Inflammatory macrophage treated with lipopolysaccharide for 4 hours (primary cell): Measurements from ENCODE around the gene OGG1.
A peak's percentile ranks its signal among the peaks of the same experiment; 100 is the strongest.

ENCODE experiments used
- DNase-seq: peaks from one replicate; pipeline ENCODE4 v3.0.0-alpha.2; 2020

The OGG1 gene

DNA sequence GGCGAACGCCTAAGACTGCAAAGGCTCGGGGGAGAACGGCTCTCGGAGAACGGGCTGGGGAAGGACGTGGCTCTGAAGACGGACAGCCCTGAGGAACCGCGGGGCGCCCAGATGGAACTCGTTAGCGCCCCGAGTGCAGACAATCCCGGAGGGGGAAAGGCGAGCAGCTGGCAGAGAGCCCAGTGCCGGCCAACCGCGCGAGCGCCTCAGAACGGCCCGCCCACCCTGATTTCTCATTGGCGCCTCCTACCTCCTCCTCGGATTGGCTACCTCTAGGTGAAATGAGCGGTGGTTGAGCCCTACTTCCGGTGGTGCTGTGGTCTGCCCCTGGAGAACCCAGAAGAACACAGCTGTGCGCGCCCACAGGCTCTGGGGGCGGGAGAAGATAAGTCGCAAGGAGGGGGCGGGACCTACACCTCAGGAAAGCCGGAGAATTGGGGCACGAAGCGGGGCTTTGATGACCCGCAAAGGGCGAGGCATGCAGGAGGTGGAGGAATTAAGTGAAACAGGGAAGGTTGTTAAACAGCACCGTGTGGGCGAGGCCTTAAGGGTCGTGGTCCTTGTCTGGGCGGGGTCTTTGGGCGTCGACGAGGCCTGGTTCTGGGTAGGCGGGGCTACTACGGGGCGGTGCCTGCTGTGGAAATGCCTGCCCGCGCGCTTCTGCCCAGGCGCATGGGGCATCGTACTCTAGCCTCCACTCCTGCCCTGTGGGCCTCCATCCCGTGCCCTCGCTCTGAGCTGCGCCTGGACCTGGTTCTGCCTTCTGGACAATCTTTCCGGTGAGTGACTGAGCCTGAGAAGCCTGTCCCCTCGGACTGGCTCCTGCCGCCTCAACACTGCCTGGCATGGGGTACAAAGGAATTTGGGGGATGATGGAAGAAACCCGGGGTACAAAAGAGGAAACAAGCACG lies at the start of gene OGG1:
Gene OGG1 (plus strand): TSS at position 308 of the 911 bp plus-strand sequence. CDS start 335 bp downstream, at position 643.
- peak; percentile 98 for DNase-seq

DNA sequence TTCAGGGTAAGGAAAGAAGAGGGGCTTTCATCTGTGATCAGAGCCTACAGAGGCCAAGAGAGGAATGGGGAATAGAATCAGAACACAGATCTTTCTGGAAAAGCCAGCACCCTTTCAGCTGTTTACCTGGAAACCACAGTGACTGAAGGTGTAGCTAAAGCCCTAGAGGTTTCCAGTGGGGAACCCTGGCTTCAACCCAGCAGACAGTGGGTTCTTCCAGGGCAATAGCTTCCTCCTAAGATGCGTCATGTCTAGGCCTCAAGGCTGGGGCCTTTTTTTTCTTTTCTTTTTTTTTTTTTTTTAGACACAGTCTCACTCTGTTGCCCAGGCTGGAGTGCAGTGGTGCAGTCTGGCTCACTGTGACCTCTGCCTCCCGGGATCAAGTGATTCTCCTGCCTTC lies 49.2 kb upstream of the OGG1 start:
- no peak for DNase-seq

DNA sequence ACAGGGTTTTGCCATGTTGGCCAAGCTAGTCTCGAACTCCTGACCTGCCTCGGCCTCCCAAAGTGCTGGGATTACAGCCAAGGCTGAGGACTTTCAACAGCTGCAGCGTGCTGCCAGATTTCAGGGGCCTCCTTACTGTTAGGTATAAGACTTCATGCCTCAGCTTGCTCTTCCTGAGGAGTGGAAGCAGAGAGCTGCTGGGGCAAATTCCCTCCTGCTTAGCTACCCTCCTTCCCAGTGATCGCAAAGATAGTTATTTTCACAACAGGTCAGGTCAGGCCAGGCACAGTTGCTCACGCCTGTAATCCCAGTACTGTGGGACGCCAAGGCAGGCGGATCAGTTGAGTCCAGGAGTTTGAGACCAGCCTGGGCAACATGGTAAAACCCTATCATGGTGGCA lies 48.7 kb upstream of the OGG1 start:
- no peak for DNase-seq

DNA sequence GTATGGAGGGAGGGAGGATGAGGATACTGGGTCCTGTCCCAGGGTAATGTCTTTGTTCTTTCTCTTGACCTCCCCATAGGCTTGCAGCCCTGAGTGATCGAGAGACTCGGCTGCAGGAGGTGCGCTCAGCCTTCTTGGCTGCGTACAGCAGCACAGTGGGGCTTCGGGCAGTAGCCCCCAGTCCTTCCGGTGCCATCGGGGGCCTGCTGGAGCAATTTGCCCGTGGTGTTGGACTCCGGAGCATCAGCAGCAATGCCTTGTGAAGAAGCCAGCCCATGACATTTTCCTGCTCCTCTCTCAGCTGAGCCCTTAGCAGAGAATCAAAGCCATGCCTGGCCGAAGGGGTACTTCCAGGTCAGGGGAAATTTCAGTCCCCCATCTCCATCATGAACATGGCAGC lies 48.0 kb upstream of the OGG1 start:
- DNase-seq: no peak

DNA sequence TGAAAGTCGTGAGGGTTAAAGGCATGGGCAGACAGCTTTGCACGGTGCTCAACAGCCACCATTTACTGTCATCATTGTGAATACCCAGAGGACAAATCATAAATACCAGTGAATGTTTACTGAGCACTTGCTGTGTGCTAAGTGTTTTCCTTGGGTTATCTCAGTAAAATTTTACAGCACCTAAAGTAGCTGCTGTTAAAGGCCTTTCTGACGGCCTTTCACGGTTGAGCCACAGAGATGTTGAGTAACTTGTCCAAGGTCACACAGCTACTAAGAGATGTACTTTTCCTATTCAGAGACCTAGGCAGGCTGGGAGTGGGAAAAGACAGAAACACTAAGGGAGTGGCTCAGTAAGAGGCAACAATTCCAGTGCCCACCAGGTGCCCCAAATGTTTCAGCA lies 46.5 kb upstream of the OGG1 start:
- DNase-seq: no peak

DNA sequence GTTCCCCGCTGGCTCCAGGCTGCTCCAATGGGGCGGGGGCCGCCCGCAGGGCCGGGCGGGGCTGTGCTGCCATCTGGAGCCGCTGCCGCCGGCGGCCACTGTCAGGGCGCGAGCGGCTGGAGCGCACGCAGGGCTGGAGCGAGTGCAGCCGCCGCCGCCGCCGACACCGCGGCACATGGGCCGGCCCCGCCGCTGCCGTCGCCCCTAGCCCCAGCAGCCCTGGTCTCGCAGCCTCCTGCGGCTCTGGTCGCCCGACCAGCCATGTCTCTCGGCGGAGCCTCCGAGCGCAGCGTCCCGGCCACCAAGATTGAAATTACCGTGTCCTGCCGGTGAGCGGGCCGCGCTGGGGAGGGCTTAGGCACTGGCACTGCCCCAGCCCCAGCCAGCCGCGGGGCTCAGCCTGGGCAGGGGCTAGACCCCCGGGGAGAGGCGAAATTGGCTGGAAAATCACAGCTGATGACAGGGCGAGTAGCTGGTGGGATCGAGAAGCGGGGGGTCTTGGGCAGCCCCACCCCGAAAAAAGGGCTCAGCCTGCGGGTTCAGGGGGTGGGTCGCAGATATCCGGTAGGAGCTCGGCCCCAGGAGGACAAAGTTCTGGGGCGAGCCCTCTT lies 45.9 kb upstream of the OGG1 start, which contains the start of gene CPNE9:
Gene CPNE9 (plus strand): TSS at position 98 of the 611 bp plus-strand sequence. CDS start 164 bp downstream, at position 262.
- no peak for DNase-seq

DNA sequence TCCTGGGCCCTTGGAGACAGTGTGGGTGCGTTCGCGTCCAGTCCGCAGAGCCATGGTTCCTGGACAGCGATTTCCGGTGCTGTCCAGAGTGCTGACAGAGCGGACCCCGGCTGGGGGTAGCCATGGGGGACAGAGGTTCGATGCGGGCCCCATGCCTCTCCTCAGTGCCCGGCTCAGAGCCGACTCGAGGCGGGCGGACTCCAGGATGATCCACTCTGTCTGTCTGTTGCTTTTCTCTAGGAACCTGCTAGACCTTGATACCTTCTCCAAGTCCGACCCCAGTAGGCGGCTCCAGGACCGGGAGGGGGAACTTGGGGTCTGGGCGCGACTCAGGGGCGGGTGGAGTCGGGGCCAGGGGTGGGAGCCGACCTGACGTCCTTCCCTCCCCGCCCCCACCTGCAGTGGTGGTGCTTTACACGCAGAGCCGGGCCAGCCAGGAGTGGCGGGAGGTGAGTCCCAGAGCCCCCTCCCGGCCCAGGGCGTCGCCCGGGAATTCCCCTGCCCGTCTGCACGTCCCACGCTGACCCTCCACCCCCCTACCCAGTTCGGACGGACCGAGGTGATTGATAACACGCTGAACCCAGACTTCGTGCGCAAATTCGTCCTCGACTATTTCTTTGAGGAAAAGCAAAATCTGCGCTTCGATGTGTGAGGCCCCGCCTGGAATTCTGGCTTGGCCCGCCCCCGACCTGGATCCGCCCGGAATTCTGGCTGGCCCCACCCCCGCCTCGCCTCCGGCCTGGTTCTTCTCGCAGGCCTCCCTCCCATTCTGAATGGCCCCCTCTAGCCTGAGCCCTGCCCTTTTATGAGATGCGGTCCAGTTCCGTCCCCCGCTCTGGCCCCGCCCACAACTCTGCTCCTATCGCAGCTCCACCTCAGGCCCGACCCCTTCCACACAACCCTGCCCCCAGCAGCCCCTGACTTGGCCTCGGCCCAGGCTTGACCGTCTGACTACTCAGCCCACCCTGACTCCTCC lies 45.1 kb upstream of the OGG1 start:
- no peak for DNase-seq

DNA sequence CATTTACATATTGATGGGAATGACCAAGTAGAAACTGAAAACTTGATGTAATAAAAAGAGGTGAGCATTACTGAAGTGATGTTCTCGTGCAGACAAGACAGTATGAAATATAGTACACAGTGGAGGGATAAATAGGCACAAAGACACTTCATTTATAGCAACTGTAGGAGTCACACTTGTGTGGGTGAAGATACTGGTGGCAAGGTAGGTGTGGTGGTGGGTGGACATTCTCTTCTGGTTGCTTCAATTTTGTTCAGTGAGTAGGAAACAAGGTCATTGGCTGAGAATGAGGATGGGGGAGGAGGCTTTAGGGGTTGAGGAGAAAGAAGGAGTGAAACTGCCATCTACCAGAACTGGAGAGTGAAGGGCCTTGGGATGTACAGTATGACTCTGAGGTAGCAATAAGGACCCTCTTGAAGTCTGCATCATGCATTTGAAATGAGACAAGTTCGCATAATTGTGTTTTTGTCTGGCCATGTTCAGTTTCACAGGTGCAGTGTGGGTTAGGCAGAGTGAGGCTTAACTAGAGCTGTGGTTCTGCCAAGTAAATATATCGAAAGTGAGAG lies 39.5 kb upstream of the OGG1 start:
- DNase-seq: no peak

DNA sequence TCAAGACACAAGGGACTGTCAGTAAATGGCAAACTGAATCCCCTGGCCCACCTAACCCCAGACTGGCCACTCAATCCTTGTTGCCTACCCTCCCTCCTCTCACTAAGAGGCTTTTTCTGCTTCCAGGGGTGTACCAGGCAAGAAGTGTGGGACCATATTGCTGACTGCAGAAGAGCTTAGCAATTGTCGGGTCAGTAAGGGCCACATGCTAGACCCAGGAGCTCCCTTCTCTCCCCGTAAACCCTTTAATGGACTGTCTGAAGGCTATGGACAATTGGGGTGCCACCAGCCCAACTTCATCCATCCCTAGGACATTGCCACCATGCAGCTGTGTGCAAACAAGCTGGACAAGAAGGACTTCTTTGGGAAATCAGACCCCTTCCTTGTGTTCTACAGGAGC lies 37.3 kb upstream of the OGG1 start:
- no peak for DNase-seq

DNA sequence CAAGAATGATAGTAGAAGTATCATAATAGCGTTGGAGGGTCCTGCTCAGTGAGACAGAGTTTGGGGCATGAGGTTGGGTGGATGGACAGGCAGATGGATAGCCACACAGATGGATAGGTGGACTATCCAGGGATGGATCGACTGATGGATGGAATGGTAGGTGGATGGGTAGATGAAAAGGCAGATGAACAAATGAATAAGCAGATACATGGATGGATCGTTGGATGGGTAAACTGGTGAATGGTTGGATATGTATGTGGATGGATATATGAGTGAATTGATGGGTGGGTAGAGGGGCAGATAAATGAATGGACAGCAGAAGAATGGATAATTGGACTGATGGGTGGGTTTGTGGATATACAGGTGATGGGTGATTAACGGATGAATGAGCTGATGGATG lies 36.6 kb upstream of the OGG1 start:
- DNase-seq: no peak

DNA sequence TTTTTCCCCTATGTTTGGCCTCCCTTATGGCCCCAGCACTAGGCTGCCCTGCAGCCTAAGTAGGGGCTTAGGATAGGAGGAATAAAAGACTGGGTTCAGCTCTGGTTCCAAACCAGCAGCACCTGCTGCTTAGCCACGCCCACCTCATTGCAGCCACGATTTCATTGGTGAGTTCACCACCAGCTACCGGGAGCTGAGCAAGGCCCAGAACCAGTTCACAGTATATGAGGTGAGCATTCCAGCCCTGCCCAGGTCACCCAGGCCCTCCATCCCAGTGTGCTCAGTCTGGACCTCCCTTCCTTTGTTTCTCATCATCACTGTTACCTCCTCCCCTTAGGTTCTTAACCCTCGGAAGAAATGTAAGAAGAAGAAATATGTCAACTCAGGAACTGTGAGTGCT lies 34.6 kb upstream of the OGG1 start:
- no peak for DNase-seq

DNA sequence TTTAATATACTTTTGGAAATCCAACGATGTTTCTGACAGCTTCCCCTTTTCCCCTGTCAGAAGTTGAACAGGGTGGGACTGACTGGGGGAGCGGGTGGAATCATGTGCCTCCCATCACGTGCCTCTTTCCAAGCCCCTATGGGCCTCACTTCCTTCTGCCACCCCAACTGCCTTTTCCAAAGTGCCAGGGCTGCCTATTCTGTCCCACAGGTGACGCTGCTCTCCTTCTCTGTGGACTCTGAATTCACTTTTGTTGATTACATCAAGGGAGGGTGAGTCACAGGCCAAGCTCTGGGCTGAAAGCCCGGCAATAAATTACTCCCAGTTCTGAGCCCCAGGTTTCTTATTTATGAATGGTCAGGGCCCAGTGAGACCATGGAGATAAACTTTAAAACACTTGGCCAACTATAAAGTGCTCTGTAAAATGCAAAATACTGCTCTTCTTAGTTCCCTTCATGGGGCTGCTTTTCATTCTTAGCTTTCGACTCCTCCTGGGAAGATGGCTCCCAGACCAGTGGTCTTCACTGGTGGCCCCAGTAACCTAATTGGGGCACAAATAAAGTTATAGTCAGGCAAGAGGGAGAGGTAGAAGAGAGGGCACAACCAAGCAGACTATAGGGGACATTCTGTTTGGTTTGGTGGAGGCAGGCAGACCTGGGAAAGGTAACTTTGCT lies 33.9 kb upstream of the OGG1 start:
- peak; percentile 94 for DNase-seq

DNA sequence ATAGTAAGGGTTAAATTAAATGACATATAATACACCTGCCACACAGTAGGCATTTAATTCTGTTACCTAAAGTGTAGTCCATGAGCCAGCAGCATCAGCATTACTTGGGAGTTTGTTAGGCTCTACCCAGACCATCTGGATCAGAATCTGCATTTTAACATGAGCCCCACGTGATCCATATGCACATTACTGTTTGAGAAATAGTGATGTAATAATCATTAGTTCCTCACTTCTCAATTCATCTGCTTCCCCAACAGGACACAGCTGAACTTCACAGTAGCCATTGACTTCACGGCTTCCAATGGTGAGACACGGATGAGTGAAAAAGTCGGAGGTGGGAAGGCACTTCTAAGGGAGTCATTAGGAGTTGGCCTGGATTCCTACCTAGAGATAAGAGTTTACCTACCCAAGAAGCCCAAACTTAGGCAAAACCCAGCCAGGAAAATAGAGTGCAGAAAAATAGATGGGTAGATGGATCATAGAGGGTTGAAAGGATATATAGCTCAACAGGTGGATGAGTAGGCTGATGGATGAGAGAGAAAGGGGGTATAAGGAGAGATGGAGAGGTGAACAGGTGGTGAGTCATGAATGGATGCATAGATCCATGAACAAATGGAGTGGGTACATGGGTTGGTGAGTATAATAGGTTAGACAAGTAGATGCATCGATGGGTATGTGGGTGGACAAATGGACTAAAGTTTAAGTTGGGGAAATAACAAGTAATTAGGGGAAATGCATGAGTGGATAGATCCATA lies 32.8 kb upstream of the OGG1 start:
- DNase-seq: peak; percentile 74

DNA sequence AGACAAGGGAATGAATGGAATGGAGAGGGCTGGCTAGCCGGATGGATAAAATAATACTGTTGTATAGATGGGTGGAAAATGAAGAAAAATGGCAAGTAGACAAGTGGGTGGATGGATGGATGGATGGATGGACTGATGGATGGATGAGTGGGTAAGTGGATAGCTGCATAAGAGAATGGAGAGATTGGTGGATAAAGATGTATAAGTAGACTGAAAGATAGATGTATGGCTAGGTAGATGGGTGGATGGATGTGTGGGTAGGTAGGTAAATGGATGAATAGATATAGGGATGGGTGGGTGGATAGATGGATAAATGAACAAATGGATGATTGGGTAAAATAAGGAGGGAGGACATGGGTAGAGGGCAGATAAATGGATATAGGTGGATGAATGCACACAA lies 32.2 kb upstream of the OGG1 start:
- no peak for DNase-seq

DNA sequence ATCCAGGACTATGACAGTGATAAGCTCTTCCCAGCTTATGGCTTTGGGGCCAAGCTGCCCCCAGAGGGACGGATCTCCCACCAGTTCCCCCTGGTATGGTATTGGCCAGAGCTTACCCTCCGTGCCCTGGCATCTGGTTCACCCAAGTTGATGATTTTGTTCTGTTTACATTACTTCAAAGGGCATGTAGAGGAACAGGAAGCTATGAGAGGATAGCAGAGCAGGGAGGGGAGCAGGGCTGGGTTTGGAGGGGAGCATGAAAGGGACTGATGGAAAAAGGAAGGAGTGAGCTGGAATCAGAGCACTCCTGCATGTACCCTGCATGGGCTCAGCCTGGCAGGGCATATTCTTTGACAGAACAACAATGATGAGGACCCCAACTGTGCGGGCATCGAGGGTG lies 31.6 kb upstream of the OGG1 start:
- DNase-seq: no peak

DNA sequence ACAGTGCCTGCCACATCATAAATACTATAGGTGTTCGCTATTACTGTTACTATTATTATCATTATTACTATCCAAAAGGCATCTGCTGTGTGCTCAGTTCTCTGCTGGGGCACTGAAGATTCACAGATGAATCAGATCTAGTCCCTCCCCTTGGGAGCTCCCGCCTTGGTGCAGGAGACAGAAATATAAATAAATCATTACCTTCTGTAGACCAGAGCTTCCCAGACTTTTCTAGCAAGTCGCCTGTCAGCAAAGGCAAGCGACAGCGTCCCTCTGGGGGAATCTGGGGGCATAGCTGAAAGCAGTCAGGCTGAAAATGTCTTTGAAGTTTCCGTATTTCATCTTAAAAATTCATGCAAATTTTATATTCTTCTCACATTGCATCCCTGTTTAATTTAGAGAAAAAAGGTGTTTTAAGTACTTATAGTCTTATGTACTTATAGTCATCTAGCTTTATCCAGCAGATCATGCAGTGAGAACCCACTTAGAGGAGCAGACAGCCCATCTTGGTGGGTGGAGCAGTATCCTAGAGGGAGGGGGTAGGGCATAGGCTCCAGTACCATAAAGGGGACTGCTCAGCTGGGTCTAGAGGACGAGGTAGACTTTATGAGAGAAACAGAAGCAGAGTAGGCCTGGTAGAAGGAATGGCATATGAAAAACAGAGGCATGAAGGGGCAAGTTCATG lies 28.6 kb upstream of the OGG1 start:
- no peak for DNase-seq

DNA sequence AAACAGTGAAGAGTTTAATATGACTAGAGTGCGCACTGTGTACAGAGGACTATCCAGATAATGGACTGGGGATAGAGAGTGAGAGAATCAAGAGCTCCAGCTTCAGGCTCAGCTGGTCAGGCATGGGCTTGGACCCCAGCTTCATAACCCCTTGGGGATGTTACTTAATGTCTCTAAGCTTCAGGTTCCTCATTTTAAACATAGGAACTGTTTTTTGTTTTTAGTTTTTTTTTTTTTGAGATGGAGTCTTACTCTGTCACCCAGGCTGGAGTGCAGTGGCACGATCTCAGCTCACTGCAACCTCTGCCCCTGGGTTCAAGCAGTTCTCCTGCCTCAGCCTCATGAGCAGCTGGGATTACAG lies 28.1 kb upstream of the OGG1 start:
- peak; percentile 28 for DNase-seq

DNA sequence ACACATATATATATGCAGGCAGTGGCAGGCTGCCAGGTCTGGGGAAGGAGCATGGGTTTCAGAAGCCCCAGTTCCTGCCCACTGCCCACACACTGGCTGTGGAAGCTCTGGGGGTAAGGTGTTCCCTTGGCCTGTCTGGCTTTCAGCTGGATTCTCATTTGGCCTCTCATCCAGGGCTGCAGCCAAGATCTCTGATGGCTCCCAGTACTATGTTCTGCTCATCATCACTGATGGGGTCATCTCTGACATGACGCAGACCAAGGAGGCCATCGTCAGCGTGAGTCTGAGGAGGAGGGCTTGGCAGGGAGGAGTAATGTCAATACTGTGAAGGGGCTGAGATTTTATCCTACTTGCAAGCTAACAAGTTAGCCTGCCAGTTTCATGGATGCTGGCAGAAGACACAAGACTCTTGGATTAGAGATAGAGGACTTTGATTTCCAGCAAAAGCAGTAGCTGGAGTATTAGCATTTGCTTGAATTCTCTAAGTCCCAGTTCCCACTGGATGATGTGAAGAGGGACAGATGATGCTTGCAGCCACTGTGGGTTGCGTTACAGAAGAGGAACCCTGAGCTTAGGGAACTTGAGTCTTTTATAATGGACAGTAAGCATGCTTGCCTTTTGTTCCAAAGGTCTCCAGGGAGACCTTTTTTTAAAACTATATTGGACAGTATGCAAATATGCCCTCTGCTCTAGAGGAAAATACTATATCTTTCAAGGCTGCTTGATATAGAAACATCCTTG lies 23.8 kb upstream of the OGG1 start:
- peak; percentile 30 for DNase-seq

DNA sequence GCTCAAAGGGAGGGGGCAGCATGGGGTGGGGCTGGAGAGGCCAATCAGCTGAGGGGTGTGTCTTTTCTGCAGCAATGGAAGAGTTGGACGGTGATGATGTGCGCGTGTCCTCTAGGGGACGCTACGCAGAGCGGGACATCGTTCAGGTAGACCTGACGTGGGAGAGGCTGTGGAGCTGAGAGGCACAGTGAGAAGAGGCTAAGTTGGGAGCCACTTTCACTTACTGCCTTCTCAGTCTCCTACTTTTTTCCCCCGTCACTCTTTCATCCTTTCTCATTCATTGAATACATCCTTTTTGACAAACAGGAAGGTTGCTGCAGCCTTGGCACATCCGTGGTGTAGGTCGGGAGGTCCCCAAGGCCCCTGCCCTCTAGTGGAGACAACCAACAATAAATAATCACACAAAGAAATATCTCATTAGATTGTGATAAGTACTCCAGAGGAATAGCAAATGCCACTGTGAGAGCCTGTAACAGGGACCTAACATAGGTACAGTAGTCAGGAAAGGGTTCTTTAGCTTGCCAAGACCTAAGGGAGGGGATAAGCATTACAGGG lies 22.6 kb upstream of the OGG1 start:
- peak; percentile 47 for DNase-seq

DNA sequence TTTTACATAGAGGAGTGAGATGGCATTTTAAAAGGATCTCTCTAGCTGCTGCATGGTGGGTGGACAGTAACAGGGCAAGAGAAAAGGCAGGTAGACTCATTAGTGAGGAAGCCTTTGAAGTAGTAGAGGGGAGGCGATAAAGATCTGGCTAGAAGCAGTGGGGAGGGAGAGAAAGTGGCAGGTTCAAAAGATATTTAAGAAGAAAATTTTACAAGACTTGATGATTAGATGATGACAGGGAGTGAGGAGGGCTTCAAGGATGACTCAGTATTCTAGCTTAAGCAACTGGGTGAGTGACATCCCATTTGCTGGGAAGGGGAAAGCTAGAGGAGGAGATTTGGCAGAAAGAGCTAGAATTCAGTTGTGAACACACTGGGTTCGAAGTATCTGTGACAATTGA lies 22.0 kb upstream of the OGG1 start:
- peak; percentile 59 for DNase-seq
